HG02610 (cell line): ENCODE data around the gene MYO1B.

Source experiments
- ATAC-seq: cut with Tn5 transposase; IDR thresholded peaks from one replicate; pipeline ENCODE4 v1.9.1; 2021; ENCODE audit warnings: mild to moderate bottlenecking, moderate library complexity; ENCODE audit not compliant: unreplicated experiment

The MYO1B gene

DNA sequence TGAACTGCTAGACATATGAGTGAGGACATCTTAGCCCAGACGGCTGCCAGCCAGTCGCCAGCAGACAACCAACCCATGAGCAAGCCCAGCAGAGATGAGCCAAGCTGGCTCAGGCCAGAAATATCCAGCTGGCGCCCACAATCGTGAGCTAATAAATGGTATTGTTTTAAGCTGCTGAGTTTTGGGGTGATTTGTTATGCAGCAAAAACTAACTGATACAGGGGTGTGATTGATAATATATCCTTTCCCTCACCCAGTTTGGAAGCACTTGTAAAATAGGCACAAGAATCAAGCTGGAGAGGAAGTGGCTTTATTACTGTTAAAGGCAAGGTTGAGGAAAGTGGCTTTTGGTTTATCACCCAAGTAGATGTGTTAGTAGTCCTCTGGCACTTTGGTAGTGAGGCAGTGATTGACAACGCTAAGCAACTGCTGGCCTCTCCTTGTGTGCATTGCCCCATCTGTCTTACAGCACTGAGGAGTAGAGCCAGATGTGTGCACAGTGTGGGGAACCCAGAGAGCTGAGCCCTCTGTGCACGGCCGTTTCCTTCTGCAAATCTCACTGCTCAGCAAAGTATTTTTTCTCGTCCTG lies 110.1 kb downstream of the MYO1B start:
- ATAC-seq = no peak

DNA sequence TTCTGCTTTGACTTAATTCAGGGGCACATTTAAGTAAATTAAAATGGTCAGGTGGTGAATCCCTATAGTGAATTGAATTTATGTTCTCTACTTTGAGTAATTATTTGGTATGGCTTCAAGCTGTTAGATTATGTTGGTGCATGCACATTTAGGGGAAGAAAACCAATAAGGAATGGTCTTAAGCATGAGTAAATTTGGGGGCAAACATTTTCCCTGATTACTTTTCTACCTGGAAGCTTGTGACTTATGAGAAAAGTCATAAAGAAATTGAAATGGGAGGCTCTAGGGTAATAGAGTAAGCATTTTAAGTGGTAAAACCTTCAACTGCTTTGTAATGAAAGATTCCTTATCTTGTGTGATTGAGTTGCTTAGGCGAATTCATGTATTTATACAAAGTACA lies 112.5 kb downstream of the MYO1B start:
- ATAC-seq = no peak

DNA sequence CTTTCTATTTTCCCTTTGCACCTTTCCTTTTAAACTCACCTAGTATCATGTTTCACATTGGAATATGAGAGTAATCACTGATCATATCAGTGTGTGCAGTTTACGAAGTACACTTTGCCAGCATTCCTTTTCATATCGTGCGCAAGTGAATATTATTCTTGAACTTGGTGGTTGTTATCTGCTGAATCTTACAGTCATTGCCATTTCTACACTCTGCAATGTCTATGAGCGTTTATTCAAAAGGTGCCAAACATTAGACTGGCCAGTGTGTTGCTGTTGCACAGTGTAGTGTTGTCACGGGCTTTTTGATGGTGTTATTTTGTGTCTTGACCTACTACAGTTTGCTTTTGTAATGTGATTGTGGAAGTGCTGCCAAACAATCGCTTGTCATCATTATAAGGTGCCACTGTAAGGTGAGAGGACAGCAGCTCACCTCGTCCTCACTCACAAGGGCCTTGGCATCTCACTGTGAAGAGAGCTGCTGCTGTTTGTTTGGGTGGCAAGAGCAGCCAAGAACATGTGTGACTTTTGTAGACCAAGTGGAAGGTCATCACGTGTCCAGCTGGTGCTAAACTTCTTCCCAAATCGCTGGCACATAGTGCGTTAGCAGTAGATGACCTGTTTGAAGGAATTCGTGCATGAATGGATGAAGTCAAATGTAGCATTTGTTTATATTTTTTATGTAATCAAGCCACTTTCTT lies 113.3 kb downstream of the MYO1B start:
- no peak for ATAC-seq

DNA sequence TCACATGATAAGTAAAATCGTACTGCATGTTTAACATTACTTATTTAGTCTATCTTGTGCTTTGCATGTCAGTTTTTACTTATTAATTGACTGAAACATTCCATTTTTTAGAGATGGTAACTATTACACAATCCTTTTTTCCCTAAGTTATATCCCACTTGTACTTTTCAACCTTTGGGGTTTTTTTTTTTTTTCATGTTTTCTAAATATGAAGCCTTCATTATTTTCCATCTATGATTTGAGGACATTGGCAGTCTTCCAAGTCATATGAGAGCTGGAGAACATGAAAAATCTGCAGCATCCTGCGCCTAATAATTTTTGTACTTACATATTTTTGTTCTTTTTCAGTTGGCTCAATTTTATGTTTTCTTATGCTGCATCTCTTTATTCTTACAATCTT lies 113.9 kb downstream of the MYO1B start:
- no peak for ATAC-seq

DNA sequence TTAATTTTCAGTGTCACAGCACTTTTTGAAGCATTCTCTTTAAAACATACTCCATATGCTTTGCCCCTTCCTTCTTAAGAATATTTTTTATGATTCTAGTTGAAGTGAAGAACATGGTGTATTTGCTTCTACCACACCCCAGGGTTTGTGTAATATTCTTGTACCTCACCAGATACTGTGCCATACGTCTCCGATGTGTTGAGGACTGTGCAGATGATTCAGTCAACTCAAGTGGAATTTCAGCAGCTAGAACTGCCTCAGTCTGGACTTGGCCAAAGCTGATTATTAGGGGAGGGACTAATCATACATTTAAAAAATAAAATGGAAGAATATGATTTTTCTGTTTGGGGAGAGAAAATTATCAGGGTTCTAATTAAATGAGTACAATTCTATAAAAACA lies 115.7 kb downstream of the MYO1B start:
- ATAC-seq = no peak

DNA sequence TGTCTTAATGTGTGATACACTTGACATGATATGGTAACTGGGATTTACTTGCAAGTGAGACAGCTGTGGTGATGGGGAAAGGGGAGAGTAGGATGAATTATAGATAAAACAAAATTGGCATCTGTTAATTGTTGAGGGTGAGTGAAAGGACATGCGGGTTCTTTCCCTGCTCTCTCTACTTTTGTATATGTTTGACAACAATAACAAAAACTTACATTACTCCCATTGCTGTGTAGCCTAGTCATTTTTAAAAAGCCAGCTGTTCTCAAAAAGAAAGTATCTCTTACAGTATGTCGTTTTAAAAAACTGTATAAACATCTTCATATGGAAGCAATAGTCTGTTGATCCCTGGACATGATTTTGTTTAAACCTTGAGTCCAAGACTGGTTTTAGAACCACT lies 117.6 kb downstream of the MYO1B start:
- no peak for ATAC-seq

DNA sequence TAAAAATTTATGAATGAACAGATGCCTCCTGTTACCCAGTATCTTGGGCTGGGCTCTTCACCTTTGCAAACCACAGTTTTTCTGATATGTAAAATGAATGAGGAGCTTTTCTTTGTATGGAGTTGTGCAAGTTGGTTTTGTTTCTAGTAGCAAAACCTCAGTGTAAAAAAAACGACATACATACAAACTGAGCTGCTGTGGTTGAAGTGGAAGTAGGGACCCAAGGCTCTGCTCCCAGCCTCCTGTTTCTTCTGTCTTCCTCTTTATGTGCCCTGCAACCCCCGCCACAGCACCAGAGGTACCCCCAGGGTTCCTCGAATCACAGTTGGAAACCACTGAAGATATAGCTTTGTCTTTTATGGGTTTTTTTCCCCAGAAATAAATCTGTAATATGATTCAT lies 118.1 kb downstream of the MYO1B start:
- ATAC-seq = no peak

DNA sequence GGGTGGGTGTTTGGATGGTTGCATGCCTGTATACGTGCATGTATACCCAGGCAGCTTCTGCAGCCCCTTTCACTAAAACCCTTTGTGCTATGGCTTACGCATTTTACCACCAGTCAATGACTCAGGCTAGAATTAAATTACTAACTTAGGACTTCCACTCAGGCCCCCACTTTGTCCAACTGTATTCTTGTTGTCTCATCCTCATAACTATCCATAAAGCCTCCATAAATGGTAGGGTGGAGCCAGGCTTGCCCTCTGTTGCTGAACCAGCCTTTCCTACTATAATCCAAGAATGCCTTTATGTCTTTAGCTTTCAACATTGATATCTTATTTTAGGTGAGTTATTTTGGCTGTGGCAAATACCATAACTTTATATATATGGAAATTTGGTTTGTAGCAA lies 119.9 kb downstream of the MYO1B start:
- ATAC-seq = no peak

DNA sequence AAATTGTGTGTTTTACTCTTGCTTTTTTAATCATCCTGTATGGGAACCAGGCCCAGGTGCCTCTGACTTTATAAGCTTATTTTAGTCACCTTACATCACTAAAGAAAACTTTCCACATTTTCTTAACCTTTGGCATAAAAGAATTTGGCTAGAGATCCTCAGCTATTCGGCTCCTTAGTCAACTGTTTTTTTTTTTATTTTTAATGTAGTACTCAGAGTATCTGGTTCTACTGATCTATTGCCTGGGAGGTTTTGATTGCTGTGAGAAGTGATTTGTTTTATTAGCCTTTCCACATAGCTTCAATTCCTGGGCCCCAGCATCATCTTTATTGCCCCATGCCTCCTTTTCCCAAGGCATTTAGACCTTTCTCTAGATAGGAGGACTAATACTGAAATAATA lies 121.0 kb downstream of the MYO1B start:
- ATAC-seq = no peak

DNA sequence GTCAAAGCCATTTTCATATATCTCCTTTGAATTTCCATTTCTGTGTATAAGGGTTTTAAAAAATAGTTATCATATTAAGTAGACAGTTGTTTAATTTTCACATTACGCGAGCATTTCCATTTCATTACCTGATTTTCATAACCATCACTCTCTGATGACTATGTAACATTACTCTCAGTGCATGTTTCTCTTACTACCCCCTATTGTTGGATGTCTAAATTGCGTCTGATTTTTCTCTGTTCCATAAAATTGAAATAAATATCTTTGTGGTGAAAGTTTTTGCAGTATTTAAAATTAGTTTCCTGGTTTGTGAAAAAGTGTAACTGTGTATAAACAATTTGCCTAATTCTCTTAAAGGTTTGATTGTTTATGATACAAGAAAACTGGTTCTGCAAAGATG lies 123.8 kb downstream of the MYO1B start:
- no peak for ATAC-seq

DNA sequence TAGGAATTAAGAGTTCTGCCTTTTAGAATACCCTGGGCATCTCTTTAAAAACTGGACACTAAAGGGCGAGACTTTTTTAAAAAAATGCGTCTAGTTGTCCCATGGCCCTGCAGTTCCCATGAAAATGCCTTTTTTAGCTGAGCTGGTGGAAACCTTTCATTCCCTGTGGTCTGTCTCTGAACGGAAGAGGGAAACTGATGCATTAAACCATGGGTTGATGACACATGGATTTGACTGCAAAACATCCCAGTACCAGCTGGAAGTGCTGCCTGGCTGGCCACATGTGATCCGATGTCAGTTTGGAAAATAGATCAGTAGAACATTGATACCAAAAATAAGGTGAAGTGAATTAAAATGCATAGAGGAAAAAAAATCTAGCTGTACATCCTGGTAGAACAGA lies 129.2 kb downstream of the MYO1B start:
- ATAC-seq = no peak

DNA sequence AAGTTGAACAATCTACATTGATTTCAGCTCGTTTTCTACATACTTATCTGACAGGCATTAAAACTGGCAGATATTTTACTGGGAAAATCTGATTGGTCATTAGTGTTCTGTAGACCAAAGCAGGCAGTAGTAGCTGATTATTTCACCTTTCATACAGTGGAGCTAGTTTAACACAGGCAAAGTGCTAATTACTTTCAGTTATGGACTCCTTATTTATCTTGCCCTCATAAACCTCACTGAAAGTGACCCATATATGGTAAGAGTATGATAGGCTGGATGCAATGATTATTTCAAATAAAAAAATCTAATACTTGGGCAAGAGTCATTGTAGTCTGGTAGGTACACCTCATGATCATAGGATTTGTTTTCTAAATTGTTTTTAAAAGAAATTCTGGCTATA lies 129.7 kb downstream of the MYO1B start:
- no peak for ATAC-seq

DNA sequence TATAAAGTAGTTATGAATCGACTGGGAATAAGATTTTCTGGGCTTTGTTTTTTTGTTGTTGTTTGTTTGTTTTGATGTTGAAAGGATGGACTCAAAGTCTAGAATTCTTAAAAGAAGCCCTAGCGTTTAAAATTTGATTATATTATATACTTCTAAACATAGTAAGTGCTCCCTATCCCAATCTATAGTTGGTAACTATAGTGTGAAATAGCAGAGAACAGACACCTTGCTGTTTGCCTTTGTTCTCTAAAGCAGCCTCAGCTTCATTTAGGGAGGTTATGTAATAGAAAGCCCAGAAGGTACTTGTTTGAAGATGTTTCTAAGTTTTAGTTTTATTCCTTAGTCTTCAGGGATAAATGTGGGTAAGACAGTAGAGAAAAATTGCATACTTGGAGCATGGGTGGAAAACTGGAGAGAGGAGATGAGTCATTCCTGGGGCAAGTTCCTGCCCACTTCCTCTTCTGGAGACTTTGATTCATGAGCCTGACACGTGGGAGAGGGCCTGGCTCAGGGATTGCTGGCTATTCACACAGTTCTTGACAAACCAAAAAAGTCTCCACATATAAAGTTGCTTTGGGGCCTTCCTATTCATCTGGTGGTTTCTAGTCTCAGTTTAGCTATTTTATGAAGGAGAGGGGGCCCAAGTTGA lies 131.9 kb downstream of the MYO1B start:
- peak; percentile 79 for ATAC-seq

DNA sequence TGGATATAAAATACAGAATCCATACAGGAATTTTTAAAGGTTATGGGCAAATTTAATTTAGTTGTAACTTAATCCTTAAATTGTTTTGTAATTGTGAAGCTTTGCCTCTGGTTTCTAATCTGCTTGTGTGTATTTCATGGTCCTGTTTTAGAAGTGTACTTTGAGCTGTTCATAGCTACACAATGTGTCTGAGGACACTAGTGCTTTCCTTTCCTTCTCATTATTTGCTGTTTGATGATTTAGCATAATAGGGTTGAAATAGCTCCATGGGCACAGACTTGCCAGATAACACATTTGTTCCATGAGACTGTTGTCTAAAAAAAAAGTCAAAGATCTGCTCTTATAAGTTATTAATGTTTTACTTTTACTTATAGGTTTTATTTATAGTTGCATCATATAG lies 134.2 kb downstream of the MYO1B start:
- ATAC-seq = no peak

DNA sequence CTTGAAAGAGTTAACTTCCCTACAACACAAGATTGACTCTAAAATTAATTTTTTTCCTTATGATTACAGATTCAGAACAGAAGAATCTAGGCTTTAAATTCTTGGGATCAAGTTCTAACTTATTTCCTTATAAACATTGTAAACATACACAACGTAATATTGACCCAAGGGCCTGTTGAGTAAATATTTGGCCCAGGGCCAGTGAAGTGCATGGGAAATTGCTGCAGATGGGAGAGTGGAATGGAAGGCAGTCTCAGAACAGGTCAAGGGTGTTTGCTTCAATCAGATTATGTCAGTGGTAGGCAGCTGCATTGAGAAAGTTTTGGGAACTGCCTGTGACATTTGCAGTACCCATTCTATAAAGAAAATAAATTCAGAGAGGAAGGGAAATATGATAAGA lies 137.6 kb downstream of the MYO1B start:
- no peak for ATAC-seq

DNA sequence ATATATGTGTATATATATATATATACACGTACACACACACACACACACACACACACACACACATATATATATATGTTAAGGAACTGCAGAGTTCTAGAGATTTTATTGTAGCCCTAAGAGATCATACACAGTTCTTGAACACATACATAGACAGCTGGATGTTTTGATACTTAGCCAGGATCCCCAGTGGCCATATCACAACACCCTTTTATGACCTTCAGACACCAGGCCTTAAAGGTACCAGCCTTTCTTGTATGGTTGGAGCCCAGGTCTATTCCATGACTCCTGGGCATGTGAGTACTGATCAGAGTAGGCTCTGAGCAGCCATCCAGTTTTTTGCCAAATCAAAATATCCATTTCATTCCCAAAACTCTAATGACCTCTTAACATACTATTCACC lies 138.3 kb downstream of the MYO1B start:
- ATAC-seq = no peak

DNA sequence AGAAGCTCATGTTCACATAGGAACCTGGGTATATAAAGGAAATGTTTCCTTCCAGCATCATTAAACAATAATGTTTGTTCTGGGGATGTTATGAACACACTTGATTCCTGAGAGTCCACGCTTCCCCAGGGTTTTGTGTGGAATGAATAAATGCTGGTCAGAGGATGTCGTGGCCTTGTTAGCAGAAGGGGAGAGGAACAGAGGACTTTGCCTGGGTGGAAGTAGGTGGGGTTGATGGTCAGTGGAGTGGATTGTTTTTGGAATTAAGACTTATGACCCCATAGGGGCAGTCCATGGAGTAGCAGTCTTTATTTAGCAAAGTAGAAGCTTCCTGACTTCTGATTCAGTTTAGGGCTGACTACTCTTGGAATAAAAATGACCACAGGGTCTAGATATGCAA lies 139.6 kb downstream of the MYO1B start:
- no peak for ATAC-seq

DNA sequence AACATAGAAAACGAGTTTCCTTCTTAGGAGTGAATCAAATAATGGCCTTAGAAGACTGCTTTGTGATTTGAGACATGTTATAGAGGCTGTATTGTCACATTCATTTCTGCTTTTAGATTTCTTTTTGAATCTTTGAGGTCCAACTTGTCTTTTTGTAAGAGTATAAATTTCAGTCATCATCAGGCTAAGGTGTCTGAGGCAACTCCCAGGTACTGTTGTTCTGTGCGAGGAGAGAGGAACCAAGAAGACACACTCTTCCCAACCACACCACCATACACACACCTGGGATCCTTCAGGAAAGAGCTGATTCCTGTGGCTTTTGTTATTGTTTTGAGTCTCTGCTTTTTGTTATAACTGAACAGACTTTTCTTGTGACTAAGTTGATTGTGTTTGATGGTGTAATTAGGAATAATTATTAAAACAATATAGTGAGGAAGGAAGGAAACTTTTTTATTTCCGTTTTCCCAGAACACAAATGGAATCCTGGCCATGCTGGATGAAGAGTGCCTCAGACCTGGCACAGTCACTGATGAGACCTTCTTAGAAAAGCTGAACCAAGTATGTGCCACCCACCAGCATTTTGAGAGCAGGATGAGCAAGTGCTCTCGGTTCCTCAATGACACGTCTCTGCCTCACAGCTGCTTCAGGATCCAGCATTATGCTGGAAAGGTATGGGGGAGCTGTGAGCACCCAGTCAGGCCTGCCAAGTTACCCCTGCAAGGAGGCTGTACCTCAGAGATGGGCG lies 140.4 kb downstream of the MYO1B start:
- no peak for ATAC-seq

DNA sequence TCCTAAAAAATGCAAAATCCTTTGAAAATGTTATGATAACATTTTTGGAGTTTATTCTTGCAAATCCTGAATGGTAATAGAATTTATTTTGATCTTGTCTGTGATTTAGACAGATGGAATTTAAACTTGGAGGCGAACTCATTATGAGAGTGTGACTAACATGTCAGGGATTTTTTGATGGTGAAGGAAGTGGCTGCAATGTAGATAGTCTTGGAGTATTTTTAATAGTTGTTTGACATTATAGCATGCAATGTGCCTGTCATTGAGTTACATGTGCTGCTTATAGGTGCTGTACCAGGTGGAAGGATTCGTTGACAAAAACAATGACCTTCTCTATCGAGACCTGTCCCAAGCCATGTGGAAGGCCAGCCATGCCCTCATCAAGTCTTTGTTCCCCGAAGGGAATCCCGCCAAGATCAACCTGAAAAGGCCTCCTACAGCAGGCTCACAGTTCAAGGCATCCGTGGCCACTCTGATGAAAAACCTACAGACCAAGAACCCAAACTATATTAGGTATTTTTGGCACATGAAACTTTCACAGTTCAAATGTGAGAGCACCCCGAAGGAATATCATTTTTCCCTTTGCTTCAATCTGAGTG lies 141.8 kb downstream of the MYO1B start:
- ATAC-seq = no peak

DNA sequence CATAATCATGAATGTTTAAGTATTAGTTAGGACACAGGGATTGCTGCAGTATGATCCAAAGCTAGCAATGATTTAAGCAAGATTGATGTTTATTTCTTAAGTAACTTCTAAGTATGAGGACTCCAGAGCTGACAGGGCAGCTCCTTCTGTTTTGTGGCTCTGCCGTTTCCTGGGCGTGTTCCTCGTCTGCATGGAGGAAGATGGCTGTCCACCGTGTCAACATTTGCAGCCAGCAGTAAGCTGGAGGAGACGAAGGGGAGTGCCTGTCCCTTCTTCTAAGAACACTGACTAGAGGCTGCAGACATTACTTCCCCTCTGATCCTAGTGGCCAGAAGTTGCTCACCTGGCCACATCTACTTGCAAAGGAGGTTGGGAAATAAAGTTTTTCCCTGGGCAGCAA lies 144.1 kb downstream of the MYO1B start:
- ATAC-seq = no peak

DNA sequence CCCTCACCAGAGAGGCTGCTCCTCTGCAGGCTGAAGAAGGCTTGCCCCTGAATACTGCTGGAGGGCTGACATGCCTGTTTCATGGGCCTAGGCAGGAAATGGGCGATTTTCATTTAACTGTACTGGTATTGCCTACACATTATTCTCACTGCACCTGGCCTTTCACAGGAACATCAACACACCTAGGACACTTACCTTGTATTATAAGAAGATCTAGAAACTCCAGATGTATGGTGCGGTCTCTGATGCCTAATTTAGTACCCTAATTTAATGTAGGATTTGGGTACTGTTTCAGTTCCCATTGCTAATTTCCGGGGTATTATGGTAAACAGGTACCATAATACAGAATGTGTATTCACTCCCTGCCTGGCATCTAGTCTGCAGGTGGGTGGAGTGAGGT lies 146.0 kb downstream of the MYO1B start:
- no peak for ATAC-seq

DNA sequence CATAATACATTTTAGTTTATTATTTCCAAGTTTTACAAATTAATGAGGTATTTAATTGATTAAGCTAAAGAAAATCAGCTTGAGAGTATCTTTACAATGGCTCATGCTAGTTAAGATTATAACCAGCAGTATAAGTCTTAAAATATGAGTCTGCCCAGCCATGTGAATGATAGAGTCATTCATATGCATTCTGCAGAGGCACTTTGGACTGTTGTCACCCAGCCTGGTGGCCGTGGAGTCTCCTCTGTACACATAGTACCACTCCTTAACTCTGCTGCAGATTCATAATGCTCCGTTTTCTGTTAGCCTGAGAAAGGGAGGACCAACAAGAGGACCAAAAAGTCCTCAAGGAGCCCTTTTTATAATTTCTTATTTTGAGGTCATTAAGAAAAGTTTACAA lies 148.8 kb downstream of the MYO1B start:
- ATAC-seq = no peak
